CMK (cell line): ENCODE data around the gene STEAP1.

Experiments used
- DNase-seq: peaks from one replicate; pipeline ENCODE4 v3.0.0-alpha.2; 2010; ENCODE audit warnings: low read depth

STEAP1 gene

DNA sequence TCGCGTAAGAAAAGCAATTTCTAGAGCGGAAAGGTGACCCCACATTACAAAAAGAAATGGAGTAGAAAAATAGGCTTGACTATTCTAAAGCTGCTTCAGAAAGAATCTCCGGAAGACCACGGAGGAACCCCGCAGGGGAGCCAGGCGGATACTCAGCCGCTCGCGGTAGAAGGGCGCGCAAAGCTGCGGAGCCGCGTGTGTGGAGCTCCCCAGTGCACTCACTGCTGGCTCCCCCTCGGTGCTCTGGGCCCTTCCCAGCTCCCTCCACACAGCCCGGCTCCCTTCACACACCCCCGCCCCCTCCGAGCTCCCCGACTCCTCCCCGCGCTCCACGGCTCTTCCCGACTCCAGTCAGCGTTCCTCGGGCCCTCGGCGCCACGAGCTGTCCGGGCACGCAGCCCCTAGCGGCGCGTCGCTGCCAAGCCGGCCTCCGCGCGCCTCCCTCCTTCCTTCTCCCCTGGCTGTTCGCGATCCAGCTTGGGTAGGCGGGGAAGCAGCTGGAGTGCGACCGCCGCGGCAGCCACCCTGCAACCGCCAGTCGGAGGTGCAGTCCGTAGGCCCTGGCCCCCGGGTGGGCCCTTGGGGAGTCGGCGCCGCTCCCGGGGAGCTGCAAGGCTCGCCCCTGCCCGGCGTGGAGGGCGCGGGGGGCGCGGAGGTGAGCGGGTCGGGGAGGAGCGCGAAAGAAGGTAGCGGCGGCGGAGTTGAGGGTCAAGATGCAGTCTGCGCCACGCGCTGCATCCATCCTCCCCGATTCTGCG, 57.3 kb downstream of the STEAP1 start, which contains the start of gene STEAP2:
Gene STEAP2 (plus strand): TSS at position 350 of the 758 bp plus-strand sequence. CDS start 13,343 bp downstream, outside the sequence.
- no peak for DNase-seq

DNA sequence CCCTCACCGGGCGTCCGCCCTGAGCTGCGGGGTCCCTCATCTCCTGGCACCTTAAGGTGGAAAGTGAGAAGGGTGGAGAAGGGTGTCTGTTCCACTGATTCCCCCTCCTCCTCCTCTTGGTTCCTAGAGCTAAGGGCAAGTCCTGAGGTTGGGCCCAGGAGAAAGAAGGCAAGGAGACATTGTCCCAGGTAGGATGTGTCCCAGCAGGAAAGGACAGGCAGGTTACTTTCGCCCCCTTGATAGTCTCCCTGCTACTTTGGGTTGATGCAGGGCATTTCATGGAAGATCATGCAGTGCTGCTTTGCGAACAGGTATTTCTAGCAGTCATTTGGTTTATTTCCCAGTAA, 57.9 kb downstream of the STEAP1 start:
- DNase-seq: no peak

DNA sequence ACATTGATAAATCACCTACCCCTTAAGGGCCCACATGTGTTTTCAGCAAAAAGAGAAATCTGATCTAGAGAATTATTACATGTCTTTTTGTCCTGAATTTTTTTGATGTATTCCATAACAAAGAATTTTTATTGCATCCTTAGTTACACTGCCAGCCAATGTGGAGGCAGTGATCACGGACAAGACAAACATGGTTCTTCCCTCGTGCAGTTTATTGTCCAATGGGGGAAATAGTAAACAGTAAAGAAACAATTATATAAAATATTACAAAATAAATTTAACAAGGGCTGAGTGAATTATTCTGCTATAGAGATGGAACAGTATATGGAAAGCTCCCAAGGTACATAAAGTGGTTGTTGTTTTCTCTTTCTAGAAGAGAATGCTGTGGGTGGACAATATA, 59.3 kb downstream of the STEAP1 start:
- no peak for DNase-seq
